GM12872 (cell line): Measurements from ENCODE around the gene GLIS2.

Source experiments
- TF ChIP-seq, protein P1 (sequence below): IDR thresholded peaks from 3 replicates; pipeline ENCODE4 v1.5.1; 2011; ENCODE audit warnings: low read depth, mild to moderate bottlenecking, low read length, moderate library complexity; ENCODE audit not compliant: insufficient read depth

Gene GLIS2

DNA sequence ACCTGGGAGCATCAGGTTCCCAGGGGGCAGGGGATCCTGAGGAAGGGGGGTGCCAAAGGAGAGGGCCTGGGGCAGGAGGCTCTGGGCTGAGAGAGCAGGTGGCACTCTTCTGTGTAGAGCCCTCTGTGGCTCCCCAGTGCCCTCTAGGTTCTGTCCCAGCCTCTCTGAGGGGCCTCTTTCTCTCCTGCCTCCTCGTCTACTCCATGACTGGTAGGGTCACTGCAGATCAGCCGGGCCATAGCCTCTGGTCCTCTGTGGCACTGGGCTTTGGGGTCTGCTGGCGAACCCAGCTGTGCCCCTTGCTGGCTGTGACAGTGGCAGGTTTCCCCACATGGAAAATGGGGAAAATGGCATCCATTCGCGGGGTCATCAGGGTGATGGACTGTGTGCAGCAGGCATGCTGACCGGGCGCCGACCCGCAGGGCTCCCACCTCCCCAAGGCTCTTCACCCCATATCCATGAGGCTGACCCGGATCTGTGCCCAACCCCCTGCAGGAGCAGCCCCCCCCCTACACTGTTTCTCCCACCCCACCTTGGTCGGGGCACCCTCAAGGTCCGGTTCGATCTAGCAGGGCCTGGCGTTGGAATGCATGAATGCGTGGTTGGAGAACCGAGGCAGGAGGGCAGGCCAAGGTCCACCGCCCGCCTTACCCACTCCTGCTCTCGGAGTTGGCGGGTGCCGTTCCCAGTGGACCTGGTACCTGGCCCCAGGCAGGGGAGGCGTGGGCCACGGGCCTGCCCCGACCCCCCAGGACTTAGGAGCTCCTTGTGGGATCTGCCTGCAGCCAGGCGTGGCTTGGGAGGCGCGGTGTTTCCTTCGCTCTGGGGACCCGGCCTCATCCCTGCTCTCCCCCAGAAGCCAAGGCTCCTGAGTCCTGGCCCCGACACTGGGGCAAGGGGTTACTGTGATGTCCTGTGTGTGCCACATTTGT, 6.5 kb downstream of the GLIS2 start:
- TF ChIP-seq, protein P1, sequence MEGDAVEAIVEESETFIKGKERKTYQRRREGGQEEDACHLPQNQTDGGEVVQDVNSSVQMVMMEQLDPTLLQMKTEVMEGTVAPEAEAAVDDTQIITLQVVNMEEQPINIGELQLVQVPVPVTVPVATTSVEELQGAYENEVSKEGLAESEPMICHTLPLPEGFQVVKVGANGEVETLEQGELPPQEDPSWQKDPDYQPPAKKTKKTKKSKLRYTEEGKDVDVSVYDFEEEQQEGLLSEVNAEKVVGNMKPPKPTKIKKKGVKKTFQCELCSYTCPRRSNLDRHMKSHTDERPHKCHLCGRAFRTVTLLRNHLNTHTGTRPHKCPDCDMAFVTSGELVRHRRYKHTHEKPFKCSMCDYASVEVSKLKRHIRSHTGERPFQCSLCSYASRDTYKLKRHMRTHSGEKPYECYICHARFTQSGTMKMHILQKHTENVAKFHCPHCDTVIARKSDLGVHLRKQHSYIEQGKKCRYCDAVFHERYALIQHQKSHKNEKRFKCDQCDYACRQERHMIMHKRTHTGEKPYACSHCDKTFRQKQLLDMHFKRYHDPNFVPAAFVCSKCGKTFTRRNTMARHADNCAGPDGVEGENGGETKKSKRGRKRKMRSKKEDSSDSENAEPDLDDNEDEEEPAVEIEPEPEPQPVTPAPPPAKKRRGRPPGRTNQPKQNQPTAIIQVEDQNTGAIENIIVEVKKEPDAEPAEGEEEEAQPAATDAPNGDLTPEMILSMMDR, result no peak

DNA sequence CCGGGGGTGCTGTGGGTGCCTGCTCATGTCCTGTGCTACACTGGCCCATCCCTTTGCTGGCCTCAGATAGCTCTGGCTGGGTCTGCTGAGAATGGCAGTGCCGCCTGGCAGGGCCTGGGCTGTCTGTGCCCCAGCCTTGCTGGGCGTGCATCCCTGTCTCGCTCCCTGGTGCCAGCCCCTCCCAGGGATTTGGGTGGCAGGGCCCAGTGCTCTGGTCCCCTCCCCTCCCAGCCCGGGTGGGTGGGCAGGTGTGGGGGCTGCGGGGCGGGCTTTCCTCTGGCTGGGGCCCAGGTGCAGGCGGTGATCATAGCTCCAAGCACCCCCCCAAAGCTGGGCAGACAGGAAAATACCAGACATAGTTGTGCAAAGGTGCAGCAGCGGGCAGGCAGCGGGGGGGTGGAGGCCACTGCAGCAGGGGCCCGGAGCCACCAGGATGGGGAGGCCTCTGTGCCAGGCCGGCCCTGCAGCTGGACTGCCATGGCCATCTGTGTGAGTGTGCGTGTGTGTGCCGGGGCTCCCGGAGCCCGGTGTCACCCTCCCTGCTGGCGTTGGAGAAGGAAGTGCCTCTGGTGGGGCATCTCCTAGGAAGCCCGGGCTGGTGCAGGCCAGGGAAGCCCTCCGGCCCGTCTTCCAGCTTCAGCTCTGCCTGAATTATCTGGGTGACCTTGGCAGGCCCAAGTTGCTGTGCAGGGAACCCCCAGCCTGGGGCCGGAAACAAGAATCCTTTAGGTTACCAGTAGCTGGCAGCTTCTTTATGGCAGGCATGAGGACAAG, 7.4 kb downstream of the GLIS2 start:
- TF ChIP-seq, protein P1, result no peak

DNA sequence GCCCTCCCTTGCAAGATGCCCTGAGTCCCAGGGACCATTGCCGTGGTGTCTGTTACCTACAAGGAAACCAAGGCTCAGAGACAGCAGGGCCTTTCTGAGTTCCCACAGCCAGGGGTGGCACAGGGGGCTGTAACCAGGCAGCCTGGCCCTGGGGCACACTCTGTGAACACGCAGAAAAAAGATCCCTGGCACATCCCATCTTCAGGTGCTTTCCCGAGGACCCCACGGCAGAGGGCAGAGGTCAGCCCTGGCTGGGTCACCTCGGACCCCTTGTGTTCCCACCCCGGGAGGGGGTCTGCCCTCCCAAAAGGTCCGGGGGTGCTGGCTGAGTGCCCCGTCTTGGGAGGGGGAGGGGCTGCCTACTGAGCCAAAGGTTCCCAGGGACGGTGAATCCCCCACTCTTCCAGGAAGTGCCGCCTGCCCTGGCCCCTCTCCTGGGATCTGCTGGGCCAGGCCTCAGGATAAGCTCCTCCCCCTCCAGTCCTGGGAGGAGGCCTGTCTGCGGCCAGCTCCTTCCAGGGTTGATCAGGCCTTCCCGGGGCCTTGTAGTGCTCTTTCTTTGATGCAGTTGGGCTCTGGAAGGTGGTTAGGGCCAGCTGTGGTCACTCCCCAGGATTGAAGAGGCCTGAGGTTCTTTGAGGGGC, 8.1 kb downstream of the GLIS2 start:
- TF ChIP-seq, protein P1, result no peak

DNA sequence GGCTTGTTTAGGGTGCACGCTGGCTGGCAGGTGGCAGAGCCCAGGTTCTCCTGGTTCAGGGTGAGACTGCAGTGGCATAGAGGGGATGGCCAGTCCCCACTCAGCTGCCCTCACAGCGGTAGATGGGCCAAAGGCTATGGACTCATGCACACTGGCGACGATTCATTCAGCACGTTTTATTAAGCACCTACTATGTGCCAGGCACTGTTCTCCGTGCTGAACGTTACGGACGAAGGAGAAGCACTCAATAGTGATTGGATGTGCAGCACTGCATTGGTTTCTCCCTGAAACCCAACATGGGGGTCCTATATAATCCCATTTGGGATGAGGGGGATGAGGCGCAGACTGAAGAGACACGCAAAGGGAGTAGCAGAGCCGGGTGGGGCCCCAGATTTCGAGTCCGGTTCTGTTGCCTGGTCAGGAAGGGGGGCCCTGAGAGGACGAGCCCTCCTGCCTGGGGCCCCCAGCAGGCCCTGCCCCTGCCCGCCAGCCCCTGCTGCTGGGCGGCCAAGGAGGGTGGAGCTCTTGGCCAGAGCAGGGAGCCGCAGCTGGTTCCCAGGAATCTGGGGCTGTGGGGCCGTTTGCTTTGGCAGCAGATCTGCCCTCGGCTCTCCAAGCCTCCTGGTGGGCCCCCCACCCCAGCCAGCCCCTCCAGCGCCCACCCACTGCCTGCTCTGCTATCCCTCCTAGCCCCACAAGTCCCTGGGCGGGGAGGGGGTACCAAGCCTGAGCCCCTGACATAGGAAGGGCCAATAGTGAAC, 8.8 kb downstream of the GLIS2 start:
- TF ChIP-seq, protein P1, result no peak

DNA sequence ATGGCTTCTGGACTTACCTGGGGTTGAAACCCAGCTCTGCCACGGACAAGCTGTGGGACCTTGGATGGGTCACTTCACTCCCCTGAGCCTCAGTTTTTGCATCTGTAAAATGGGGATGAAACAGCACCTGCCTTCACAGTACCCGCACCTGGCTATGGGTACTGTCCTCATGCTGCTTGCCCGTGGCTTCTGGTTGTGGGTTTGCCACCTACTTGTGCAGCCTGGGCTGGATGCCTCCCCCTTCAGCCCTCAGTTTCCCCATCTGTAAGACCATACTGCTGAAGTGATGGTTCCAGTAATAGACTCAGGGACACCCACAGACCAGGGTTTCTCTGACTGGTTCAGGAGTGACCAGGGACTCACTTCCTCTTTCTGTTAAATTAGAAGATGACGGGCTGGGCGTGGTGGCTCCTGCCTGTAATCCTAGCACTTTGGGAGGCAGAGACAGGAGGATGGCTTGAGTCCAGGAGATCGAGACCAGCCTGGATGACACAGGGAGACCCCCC, 9.4 kb downstream of the GLIS2 start:
- TF ChIP-seq, protein P1, result no peak

DNA sequence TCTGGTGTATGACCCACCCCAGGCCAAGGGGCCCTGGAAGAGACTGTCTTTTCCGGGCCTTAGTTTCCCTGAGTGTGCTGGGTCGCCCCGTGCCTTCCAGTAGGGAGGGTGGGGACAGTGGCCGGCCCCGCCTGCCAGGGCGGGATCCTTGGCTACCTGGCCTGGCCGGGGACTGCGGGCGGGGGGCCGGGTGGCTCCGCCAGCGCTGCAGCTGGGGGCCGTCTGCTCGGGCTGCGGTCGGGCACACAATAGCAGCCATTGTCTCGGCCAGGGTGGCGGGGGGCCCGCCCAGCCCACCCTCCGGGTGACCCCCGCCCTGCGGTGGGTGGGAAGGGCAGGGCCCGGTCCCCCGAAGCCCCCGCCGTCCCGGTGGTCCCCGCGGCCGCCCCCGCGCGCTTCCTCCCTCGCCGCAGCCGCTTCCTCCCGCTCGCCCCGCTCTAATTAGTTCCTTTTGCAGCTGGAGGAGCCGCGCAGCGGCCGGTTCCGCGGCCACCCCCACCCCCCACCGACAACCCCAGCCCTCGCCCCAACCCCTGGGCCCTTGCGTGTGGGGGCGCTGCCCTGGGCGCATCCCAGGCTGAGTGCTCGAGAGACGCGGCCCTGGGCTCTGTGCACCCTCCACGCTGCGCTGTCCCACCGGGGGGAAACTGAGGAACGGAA, 11.6 kb downstream of the GLIS2 start:
- TF ChIP-seq, protein P1, result no peak
